ENCODE measurements around the gene BMAL2. TPM values are rescaled to one million over a fixed set of nuclear protein-coding genes. Genes with fewer than 3 reads are reported as not detected.

BMAL2 gene
- total and polyA plus RNA-seq, 2 donors = 7.6 to 13.3 TPM

GRCh38 chr12:27332407-27332713, 276 bp upstream of the BMAL2 start:
- Histone ChIP-seq H3K27ac (ENCODE audit: low read depth in 1 of 2, low read length in 1 of 2) (peak overlapping the region in 1 of 2 donors; percentile 55), H3K4me1 (ENCODE audit: control insufficient read depth in 2 of 2, insufficient read depth in 2 of 2, low read length in 2 of 2) (peaks cover 3 to 8% of the 10 kb centered on the region in 2 donors)
- WGBS = 23% methylated on average over 10 of the region's 10 CpGs

DNA sequence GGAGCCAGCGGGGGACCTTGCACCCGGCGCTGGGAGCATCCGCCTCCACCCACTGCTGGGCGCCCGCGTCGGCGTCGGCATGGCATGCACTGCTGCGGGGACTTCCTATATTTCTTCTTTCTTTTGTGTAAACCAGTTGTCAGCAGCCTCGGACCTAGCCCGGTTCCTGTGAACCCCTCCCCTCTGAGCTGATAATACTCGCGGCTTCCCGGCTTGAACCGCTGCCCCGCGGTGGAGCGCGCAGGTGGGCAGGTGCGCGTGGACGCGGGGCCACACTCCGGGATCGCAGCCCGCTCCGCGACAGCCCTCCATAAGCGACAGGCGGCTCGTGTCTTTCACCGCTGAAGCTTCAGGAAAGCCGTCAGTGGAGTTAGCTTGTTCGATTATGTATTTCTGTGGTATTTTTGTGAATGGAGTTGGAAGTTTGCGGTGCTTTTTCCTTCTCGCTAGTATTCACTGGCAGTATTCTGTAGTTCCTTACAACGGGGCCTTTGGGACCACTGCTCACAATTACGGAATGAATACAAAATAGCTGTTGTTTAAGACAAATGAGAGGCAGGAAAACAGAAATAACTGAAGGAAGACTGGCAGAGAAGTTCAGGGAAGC, 870 bp downstream of the BMAL2 start:
- peak in 3 of 9 donors; percentile 21 to 58 (median 31) for DNase-seq (ENCODE audit: low read depth in 6 of 9, low spot score in 9 of 9)
- no peak overlapping the region for H3K27ac ChIP-seq (ENCODE audit: low read depth in 1 of 2, low read length in 1 of 2)
- H3K4me1 ChIP-seq (ENCODE audit: control insufficient read depth in 2 of 2, insufficient read depth in 2 of 2, low read length in 2 of 2) = peaks cover 3 to 8% of the 10 kb centered on the region in 2 donors
- H3K9me3 ChIP-seq (ENCODE audit: control insufficient read depth in 2 of 2, insufficient read depth in 1 of 2, low read length in 1 of 2) = no peaks in the 10 kb centered on the region
- no peaks in the 10 kb centered on the region for H3K36me3 ChIP-seq (ENCODE audit: control insufficient read depth in 2 of 2, insufficient read depth in 2 of 2, low read length in 1 of 2)
- H3K27me3 ChIP-seq (ENCODE audit: control insufficient read depth in 2 of 2, insufficient read depth in 1 of 2, low read length in 1 of 2) = peaks cover 7 to 20% of the 10 kb centered on the region in 2 donors
- under 1% methylated on average over 40 of the region's 40 CpGs for WGBS
- peak overlapping the region; percentile 50 to 65 for H3K4me3 ChIP-seq (ENCODE audit: low read length in 2 of 2)

More at GRCh38 chr12:27332407-27332713, 276 bp upstream of the BMAL2 start:
- H3K9me3 ChIP-seq (ENCODE audit: control insufficient read depth in 2 of 2, insufficient read depth in 1 of 2, low read length in 1 of 2) = no peaks in the 10 kb centered on the region
- H3K27me3 ChIP-seq (ENCODE audit: control insufficient read depth in 2 of 2, insufficient read depth in 1 of 2, low read length in 1 of 2) = peaks cover 7 to 20% of the 10 kb centered on the region in 2 donors
- no peaks in the 10 kb centered on the region for H3K36me3 ChIP-seq (ENCODE audit: control insufficient read depth in 2 of 2, insufficient read depth in 2 of 2, low read length in 1 of 2)
- DNase-seq (ENCODE audit: low read depth in 6 of 9, low spot score in 9 of 9) = peak in 1 of 9 donors; percentile 37
- H3K4me3 ChIP-seq (ENCODE audit: low read length in 2 of 2) = peak overlapping the region; percentile 35 to 65

DNA sequence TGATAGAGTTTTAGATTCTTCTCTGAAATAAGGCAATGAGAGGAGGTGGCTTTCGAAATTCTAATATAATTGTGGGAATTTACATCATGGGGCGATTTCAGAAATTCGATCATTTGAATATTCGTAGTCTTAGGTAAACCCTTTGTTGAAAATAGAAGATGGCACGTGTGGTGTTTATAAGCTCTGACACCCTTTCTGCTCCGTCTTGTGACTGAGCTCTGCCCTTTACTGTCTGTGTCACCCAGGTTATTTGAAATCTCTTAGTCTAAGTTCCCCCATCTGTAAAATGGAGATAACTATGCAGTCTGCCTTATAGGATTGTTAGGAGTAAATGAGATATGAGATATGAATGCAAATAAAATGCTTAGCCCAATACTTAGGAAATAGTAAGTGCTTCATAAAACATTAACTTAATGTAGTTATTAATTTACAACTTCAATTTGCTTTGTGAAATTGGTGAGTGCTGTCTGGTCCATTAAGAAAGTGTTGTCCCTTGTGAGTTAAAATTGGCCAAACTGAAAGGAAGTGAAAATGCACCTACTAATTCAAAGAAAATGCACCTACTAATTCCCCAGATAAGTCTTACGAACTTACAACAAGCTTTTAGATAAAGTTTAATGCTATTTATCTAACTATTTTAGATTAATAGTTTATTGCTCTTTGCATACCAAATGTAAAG, 1.5 kb downstream of the BMAL2 start:
- no peak for DNase-seq (ENCODE audit: low read depth in 6 of 9, low spot score in 9 of 9)
- H3K4me3 ChIP-seq (ENCODE audit: low read length in 2 of 2) = peak overlapping the region in 1 of 2 donors; percentile 50
- H3K27ac ChIP-seq (ENCODE audit: low read depth in 1 of 2, low read length in 1 of 2) = no peak overlapping the region
- H3K4me1 ChIP-seq (ENCODE audit: control insufficient read depth in 2 of 2, insufficient read depth in 2 of 2, low read length in 2 of 2) = peaks cover 3 to 8% of the 10 kb centered on the region in 2 donors
- no peaks in the 10 kb centered on the region for H3K36me3 ChIP-seq (ENCODE audit: control insufficient read depth in 2 of 2, insufficient read depth in 2 of 2, low read length in 1 of 2)
- no peaks in the 10 kb centered on the region for H3K9me3 ChIP-seq (ENCODE audit: control insufficient read depth in 2 of 2, insufficient read depth in 1 of 2, low read length in 1 of 2)
- H3K27me3 ChIP-seq (ENCODE audit: control insufficient read depth in 2 of 2, insufficient read depth in 1 of 2, low read length in 1 of 2) = peaks cover 7 to 20% of the 10 kb centered on the region in 2 donors
- 87% methylated on average over 7 of the region's 7 CpGs for WGBS

DNA sequence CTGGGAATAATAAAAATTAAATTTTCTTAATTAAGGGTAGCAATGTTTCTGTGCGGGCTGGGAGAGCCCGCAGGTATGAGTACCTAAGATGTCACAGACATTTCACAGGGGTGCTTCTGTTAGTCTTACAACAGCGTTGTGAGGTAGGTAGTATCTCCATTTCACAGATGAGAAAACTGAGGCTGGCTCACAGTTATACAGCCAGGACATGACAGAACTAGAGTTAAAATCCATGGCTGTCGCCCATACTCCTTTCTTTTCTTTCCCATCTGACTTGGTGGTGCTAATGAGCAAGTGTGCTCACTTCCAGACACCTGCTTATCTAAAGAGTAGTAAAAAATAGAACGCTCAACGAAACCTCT, 2.1 kb downstream of the BMAL2 start:
- Histone ChIP-seq H3K4me3 (ENCODE audit: low read length in 2 of 2) (no peak overlapping the region), H3K36me3 (ENCODE audit: control insufficient read depth in 2 of 2, insufficient read depth in 2 of 2, low read length in 1 of 2) (no peaks in the 10 kb centered on the region), H3K27ac (ENCODE audit: low read depth in 1 of 2, low read length in 1 of 2) (no peak overlapping the region), H3K4me1 (ENCODE audit: control insufficient read depth in 2 of 2, insufficient read depth in 2 of 2, low read length in 2 of 2) (peaks cover 3 to 8% of the 10 kb centered on the region in 2 donors), H3K27me3 (ENCODE audit: control insufficient read depth in 2 of 2, insufficient read depth in 1 of 2, low read length in 1 of 2) (peaks cover 7 to 20% of the 10 kb centered on the region in 2 donors), H3K9me3 (ENCODE audit: control insufficient read depth in 2 of 2, insufficient read depth in 1 of 2, low read length in 1 of 2) (no peaks in the 10 kb centered on the region)
- DNase-seq (ENCODE audit: low read depth in 6 of 9, low spot score in 9 of 9) = no peak
- WGBS = 93% methylated on average over 6 of the region's 6 CpGs

DNA sequence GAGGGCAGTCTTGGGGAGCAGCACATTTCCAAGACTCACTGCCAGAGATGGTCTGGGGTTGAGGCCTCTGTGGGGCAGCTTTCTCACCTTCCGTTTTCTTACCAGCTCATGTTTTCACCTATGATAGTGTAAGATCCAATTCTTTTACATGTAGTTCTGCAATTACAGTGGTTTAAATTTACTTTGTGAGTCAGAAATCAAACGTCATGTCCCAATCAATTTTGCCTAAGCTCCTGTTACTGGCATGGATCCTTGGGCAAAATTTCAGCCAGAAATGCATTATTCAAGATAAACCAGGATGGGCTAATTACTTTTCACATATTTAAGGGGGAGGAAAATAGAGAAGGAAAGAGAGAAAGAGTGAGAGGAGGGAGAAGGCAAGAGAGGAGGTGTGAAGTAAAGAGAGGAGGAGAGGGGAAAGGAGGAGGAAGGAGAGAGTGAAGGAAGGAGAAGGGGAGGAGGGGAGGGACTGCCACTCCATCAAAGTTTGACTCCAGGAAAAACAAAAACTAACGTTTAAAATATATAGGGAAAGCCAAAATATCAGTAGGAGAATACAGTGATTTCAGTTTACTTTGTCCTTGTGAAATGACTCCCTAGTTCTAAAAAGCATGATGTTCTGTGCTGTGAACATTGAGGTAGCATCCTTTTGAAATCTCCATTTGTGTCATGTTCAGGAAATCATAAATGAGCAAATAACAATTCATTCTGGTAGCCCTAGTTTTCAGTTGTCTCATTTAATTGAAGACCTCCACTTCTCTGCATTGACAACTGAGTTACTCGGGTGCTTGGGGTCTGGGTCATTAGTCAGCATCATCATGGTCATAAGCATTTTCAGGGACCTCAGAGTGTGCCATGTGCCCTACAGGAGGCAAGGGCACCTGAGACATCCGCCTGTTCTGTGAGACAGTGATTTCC, 3.0 kb downstream of the BMAL2 start:
- H3K4me1 ChIP-seq (ENCODE audit: control insufficient read depth in 2 of 2, insufficient read depth in 2 of 2, low read length in 2 of 2) = peaks cover 3 to 8% of the 10 kb centered on the region in 2 donors
- H3K27ac ChIP-seq (ENCODE audit: low read depth in 1 of 2, low read length in 1 of 2) = peak overlapping the region in 1 of 2 donors; percentile 18
- H3K36me3 ChIP-seq (ENCODE audit: control insufficient read depth in 2 of 2, insufficient read depth in 2 of 2, low read length in 1 of 2) = no peaks in the 10 kb centered on the region
- DNase-seq (ENCODE audit: low read depth in 6 of 9, low spot score in 9 of 9) = no peak
- H3K9me3 ChIP-seq (ENCODE audit: control insufficient read depth in 2 of 2, insufficient read depth in 1 of 2, low read length in 1 of 2) = no peaks in the 10 kb centered on the region
- no peak overlapping the region for H3K4me3 ChIP-seq (ENCODE audit: low read length in 2 of 2)
- WGBS = 93% methylated on average over 5 of the region's 5 CpGs
- peaks cover 7 to 20% of the 10 kb centered on the region in 2 donors for H3K27me3 ChIP-seq (ENCODE audit: control insufficient read depth in 2 of 2, insufficient read depth in 1 of 2, low read length in 1 of 2)

DNA sequence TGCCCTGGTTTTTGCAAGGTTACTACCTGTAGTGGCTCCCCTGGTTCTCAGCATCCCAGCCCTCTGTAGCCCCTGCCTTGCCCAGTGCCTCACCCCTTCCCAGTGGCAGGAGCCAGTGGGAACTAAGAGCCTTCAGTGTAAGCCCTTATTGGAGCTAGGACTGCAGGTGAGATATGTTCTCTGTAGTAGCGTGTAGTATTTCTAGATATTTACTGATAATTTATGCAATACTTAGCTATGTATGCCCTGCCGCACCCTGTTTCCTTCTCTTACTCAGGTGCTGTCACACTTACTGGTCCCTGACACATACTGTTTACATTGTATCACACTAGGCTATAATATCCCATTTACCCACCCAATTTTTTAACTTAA, 3.6 kb downstream of the BMAL2 start:
- no peak for DNase-seq (ENCODE audit: low read depth in 6 of 9, low spot score in 9 of 9)
- WGBS = 93% methylated on average over 2 of the region's 2 CpGs
- H3K36me3 ChIP-seq (ENCODE audit: control insufficient read depth in 2 of 2, insufficient read depth in 2 of 2, low read length in 1 of 2) = no peaks in the 10 kb centered on the region
- H3K4me3 ChIP-seq (ENCODE audit: low read length in 2 of 2) = no peak overlapping the region
- H3K4me1 ChIP-seq (ENCODE audit: control insufficient read depth in 2 of 2, insufficient read depth in 2 of 2, low read length in 2 of 2) = peaks cover 3 to 8% of the 10 kb centered on the region in 2 donors
- peaks cover 7 to 20% of the 10 kb centered on the region in 2 donors for H3K27me3 ChIP-seq (ENCODE audit: control insufficient read depth in 2 of 2, insufficient read depth in 1 of 2, low read length in 1 of 2)
- no peaks in the 10 kb centered on the region for H3K9me3 ChIP-seq (ENCODE audit: control insufficient read depth in 2 of 2, insufficient read depth in 1 of 2, low read length in 1 of 2)
- peak overlapping the region in 1 of 2 donors; percentile 18 for H3K27ac ChIP-seq (ENCODE audit: low read depth in 1 of 2, low read length in 1 of 2)

DNA sequence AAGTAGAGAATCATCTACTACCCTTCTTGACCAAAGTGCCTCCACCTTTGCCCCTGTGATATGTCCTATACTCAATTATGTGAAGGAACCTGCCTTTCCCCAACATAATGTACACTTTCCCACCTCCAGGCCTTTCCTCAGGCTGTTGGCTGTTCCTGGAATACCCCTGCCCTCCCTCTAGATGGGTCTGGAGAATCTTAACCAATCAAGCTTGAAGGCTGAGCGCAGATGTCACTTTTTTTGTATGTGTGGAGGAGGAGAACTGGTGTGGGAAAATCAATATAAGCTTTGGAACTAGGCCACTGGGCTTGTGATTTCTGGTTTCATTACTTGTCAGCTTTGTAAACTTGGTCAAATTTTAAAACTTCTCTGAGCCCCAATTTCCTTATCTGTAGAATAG, 4.7 kb downstream of the BMAL2 start:
- peaks cover under 1 to 11% of the 10 kb centered on the region in 2 donors for H3K27me3 ChIP-seq (ENCODE audit: control insufficient read depth in 2 of 2, insufficient read depth in 1 of 2, low read length in 1 of 2)
- H3K27ac ChIP-seq (ENCODE audit: low read depth in 1 of 2, low read length in 1 of 2) = no peak overlapping the region
- peaks cover 3 to 7% of the 10 kb centered on the region in 2 donors for H3K4me1 ChIP-seq (ENCODE audit: control insufficient read depth in 2 of 2, insufficient read depth in 2 of 2, low read length in 2 of 2)
- DNase-seq (ENCODE audit: low read depth in 6 of 9, low spot score in 9 of 9) = no peak
- no peaks in the 10 kb centered on the region for H3K36me3 ChIP-seq (ENCODE audit: control insufficient read depth in 2 of 2, insufficient read depth in 2 of 2, low read length in 1 of 2)
- WGBS = 99% methylated on average over 1 of the region's 1 CpG
- H3K9me3 ChIP-seq (ENCODE audit: control insufficient read depth in 2 of 2, insufficient read depth in 1 of 2, low read length in 1 of 2) = no peaks in the 10 kb centered on the region
- no peak overlapping the region for H3K4me3 ChIP-seq (ENCODE audit: low read length in 2 of 2)

- no peak overlapping the region for H3K4me3 ChIP-seq (ENCODE audit: low read length in 2 of 2)
- no peak overlapping the region for H3K27ac ChIP-seq (ENCODE audit: low read depth in 1 of 2, low read length in 1 of 2)
- 100% methylated on average over 1 of the region's 1 CpG for WGBS
- H3K27me3 ChIP-seq (ENCODE audit: control insufficient read depth in 2 of 2, insufficient read depth in 1 of 2, low read length in 1 of 2) = peaks cover 0 to 4% of the 10 kb centered on the region in 2 donors
- H3K4me1 ChIP-seq (ENCODE audit: control insufficient read depth in 2 of 2, insufficient read depth in 2 of 2, low read length in 2 of 2) = peaks cover 0 to 3% of the 10 kb centered on the region in 2 donors
- no peaks in the 10 kb centered on the region for H3K9me3 ChIP-seq (ENCODE audit: control insufficient read depth in 2 of 2, insufficient read depth in 1 of 2, low read length in 1 of 2)
- no peak for DNase-seq (ENCODE audit: low read depth in 6 of 9, low spot score in 9 of 9)
- H3K36me3 ChIP-seq (ENCODE audit: control insufficient read depth in 2 of 2, insufficient read depth in 2 of 2, low read length in 1 of 2) = no peaks in the 10 kb centered on the region
These were observed 5.8 kb downstream of the BMAL2 start for GRCh38 chr12:27338473-27338872.

DNA sequence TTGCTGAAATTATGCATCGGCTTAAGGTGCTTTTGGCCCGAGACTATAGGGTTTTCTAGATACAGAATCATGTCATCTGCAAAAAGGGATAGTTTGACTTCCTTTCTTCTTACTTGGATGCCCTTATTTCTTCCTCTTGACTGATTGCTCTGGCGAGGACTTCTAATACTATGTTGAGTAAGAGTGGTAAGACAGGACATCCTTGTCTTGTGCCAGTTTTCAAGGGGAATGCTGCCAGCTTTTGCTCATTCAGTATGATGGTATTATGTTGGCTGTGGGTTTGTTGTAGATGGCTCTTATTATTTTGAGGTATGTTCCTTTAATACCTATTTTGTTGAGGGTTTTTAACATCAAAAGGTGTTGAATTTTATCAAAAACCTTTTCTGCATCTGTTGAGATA, 8.3 kb downstream of the BMAL2 start:
- no peaks in the 10 kb centered on the region for H3K4me1 ChIP-seq (ENCODE audit: control insufficient read depth in 2 of 2, insufficient read depth in 2 of 2, low read length in 2 of 2)
- H3K27me3 ChIP-seq (ENCODE audit: control insufficient read depth in 2 of 2, insufficient read depth in 1 of 2, low read length in 1 of 2) = no peaks in the 10 kb centered on the region
- no peaks in the 10 kb centered on the region for H3K36me3 ChIP-seq (ENCODE audit: control insufficient read depth in 2 of 2, insufficient read depth in 2 of 2, low read length in 1 of 2)
- H3K27ac ChIP-seq (ENCODE audit: low read depth in 1 of 2, low read length in 1 of 2) = no peak overlapping the region
- 98% methylated on average over 3 of the region's 3 CpGs for WGBS
- no peaks in the 10 kb centered on the region for H3K9me3 ChIP-seq (ENCODE audit: control insufficient read depth in 2 of 2, insufficient read depth in 1 of 2, low read length in 1 of 2)
- no peak for DNase-seq (ENCODE audit: low read depth in 6 of 9, low spot score in 9 of 9)
- no peak overlapping the region for H3K4me3 ChIP-seq (ENCODE audit: low read length in 2 of 2)
